ENCODE data around the gene RABGAP1L.

RABGAP1L gene

GRCh38 chr1:174153085-174153824 lies 6.1 kb upstream of the RABGAP1L start:
- TF ChIP-seq EZH2phosphoT487 (conservative IDR thresholded peaks at IDR 0.05; ENCODE audit: low read length) (no peak), CTCF (IDR thresholded peaks at IDR 0.05; ENCODE audit: insufficient read depth, low read length, poor library complexity, severe bottlenecking) (no peak)
- Histone ChIP-seq H2AFZ (ENCODE audit: low read depth, low read length, severe bottlenecking) (no peak overlapping the region), H3K27ac (ENCODE audit: low read depth, low read length) (no peak overlapping the region), H3K9me3 (ENCODE audit: insufficient read depth, low read length) (no peaks in the 10 kb centered on the region), H3F3A (ENCODE audit: insufficient read depth) (0 out of 2 replicates have a peak, but pooled peaks cover 12% of the 10 kb centered on the region), H4K20me1 (ENCODE audit: low read depth, low read length) (no peaks in the 10 kb centered on the region), H3K36me3 (ENCODE audit: low read length) (no peaks in the 10 kb centered on the region), H3K9me2 (replicated peaks; ENCODE audit: insufficient read depth, low read length) (no peaks in the 10 kb centered on the region), H3K79me2 (ENCODE audit: insufficient read depth, low read length) (no peaks in the 10 kb centered on the region), H3K4me2 (ENCODE audit: low read depth, low read length, poor library complexity, severe bottlenecking) (no peak overlapping the region), H3K4me3 (ENCODE audit: insufficient read depth, low read length, poor library complexity, severe bottlenecking) (no peak overlapping the region), H3K27me3 (ENCODE audit: low read length) (no peaks in the 10 kb centered on the region), H3K9ac (ENCODE audit: low read length) (no peak overlapping the region)

- Histone ChIP-seq H3K79me2 (ENCODE audit: insufficient read depth, low read length) (no peaks in the 10 kb centered on the region), H3K9me2 (replicated peaks; ENCODE audit: insufficient read depth, low read length) (no peaks in the 10 kb centered on the region), H4K20me1 (ENCODE audit: low read depth, low read length) (no peaks in the 10 kb centered on the region), H3F3A (ENCODE audit: insufficient read depth) (0 out of 2 replicates have a peak, but pooled peaks cover 12% of the 10 kb centered on the region), H3K9me3 (ENCODE audit: insufficient read depth, low read length) (no peaks in the 10 kb centered on the region), H3K9ac (ENCODE audit: low read length) (no peak overlapping the region), H3K36me3 (ENCODE audit: low read length) (no peaks in the 10 kb centered on the region), H3K4me2 (ENCODE audit: low read depth, low read length, poor library complexity, severe bottlenecking) (no peak overlapping the region), H3K4me3 (ENCODE audit: insufficient read depth, low read length, poor library complexity, severe bottlenecking) (no peak overlapping the region), H3K27ac (ENCODE audit: low read depth, low read length) (no peak overlapping the region), H3K27me3 (ENCODE audit: low read length) (no peaks in the 10 kb centered on the region), H2AFZ (ENCODE audit: low read depth, low read length, severe bottlenecking) (no peak overlapping the region)
- TF ChIP-seq EZH2phosphoT487 (conservative IDR thresholded peaks at IDR 0.05; ENCODE audit: low read length) (no peak), CTCF (IDR thresholded peaks at IDR 0.05; ENCODE audit: insufficient read depth, low read length, poor library complexity, severe bottlenecking) (no peak)
Measured at GRCh38 chr1:174153825-174154107, 5.6 kb upstream of the RABGAP1L start.

GRCh38 chr1:174156437-174156836 lies 2.9 kb upstream of the RABGAP1L start:
- H3K4me3 ChIP-seq (ENCODE audit: insufficient read depth, low read length, poor library complexity, severe bottlenecking): no peak overlapping the region
- H3K27me3 ChIP-seq (ENCODE audit: low read length): no peaks in the 10 kb centered on the region
- no peak overlapping the region for H3K9ac ChIP-seq (ENCODE audit: low read length)
- H3K9me2 ChIP-seq (replicated peaks; ENCODE audit: insufficient read depth, low read length): no peaks in the 10 kb centered on the region
- H4K20me1 ChIP-seq (ENCODE audit: low read depth, low read length): peaks cover 4% of the 10 kb centered on the region; the same call in 1 of the 2 replicates
- no peak overlapping the region for H3K27ac ChIP-seq (ENCODE audit: low read depth, low read length)
- H3K4me2 ChIP-seq (ENCODE audit: low read depth, low read length, poor library complexity, severe bottlenecking): no peak overlapping the region
- H3K79me2 ChIP-seq (ENCODE audit: insufficient read depth, low read length): peaks cover 14% of the 10 kb centered on the region
- H3K36me3 ChIP-seq (ENCODE audit: low read length): 0 out of 2 replicates have a peak, but pooled peaks cover 3% of the 10 kb centered on the region
- no peaks in the 10 kb centered on the region for H3K9me3 ChIP-seq (ENCODE audit: insufficient read depth, low read length)
- TF ChIP-seq EZH2phosphoT487 (conservative IDR thresholded peaks at IDR 0.05; ENCODE audit: low read length) (no peak), CTCF (IDR thresholded peaks at IDR 0.05; ENCODE audit: insufficient read depth, low read length, poor library complexity, severe bottlenecking) (no peak)
- H3F3A ChIP-seq (ENCODE audit: insufficient read depth): peaks cover 18% of the 10 kb centered on the region; the same call in 1 of the 2 replicates
- no peak overlapping the region for H2AFZ ChIP-seq (ENCODE audit: low read depth, low read length, severe bottlenecking)
